ENCODE results near the gene TJP1.
A peak's percentile ranks its signal among the peaks of the same experiment; 100 is the strongest.
"Not testable (repeated sequence)": the region's sequence is repeated elsewhere in the genome, so short reads cannot be mapped to it uniquely, and the experiment has no call there.

TJP1 gene

DNA sequence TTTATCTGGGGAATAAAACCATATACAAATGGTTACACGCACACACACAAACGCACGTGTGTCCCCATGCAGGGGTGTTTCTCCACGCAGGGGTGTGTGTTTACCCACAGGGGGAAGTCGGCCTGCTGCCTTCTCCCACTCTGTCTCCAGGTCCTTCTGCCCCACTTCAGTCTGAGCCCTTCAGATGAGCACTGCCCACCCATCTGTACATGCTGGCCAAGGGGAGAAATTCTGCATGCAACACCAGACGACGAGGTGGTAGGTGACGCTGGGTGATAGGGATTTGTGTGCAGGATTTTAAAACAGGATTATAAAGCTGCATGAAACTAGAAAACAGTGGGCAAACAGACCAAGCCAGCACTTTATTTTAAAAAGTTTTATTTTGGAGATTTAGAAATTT is 122.5 kb downstream of the TJP1 start:
- no peak overlapping the region for H3K4me3 ChIP-seq (ENCODE audit: low read length)
- TF ChIP-seq, protein P1, sequence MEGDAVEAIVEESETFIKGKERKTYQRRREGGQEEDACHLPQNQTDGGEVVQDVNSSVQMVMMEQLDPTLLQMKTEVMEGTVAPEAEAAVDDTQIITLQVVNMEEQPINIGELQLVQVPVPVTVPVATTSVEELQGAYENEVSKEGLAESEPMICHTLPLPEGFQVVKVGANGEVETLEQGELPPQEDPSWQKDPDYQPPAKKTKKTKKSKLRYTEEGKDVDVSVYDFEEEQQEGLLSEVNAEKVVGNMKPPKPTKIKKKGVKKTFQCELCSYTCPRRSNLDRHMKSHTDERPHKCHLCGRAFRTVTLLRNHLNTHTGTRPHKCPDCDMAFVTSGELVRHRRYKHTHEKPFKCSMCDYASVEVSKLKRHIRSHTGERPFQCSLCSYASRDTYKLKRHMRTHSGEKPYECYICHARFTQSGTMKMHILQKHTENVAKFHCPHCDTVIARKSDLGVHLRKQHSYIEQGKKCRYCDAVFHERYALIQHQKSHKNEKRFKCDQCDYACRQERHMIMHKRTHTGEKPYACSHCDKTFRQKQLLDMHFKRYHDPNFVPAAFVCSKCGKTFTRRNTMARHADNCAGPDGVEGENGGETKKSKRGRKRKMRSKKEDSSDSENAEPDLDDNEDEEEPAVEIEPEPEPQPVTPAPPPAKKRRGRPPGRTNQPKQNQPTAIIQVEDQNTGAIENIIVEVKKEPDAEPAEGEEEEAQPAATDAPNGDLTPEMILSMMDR (IDR thresholded peaks at IDR 0.05; ENCODE audit: insufficient read depth, low read depth, low read length, missing control alignments): no peak
- no peak for DNase-seq (ENCODE audit: low read depth)

DNA sequence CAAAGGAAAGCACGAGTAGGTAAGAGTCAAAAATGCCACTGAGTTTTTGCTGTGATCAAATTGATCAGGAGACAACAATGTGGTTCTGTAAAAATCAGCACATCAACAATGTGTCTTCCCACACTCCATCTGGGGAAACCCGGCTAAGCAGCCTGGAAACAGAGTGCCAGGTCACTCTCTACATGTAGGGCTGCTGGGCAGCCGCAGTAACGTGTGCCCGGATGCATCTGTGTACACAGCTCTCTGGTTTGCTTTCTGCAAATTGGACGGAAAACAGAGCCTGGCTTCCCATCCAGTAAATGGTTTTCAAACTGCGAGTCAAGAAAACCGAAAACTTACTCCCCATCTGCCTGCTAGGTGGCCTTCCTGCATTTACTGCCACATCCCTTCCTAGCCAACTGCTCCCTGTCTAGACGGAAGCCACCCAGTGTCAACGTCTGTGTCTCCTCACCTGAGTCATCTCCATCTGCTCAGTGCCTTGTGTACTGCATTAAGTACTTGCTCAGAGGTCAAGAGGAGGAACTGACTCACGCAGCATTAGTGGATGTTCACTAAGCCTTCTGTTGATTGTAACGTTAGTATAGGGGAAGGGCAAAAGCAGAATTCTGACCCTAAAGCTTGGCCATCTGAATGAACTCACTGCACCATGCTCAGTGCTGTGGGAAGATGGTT is 124.1 kb downstream of the TJP1 start:
- DNase-seq (ENCODE audit: low read depth): peak; percentile 91
- TF ChIP-seq, protein P1 (IDR thresholded peaks at IDR 0.05; ENCODE audit: insufficient read depth, low read depth, low read length, missing control alignments): no peak
- no peak overlapping the region for H3K4me3 ChIP-seq (ENCODE audit: low read length)

DNA sequence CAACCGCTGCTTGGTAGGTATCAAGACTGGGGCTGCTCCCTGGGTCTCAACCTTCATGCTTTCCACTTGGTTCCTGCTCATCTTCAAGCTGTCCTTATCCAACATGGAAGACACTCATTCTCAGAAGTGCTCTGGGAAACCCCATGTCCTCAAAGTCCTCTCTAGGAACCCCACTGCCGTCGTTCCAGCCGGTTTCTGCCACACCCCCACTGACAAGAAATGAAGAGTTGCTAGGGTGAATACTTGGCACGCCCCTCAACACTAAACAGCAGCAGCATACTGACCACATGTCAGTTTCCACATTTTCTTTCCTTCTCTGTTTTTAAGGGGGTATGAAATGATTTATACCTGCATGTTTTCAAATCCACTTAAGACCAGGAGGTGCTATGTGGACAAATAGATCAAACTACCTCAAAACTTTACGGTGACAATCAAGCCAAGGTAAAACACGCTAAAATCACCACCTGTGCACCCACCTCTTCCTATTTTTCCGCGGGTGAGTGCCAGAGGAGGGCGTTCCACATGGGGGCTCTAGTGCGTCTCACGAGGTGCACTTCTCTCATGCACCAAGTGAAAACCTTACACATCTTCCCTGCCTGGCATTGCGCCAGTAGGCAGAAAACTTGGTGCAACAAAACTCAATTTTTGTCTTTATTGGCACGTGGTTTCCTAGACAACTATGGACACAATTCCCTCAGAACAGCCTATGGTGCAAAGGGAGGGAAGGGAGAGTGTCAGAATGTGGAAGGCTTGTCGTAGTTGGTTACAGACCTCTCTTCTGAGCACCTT is 125.1 kb downstream of the TJP1 start:
- TF ChIP-seq, protein P1 (IDR thresholded peaks at IDR 0.05; ENCODE audit: insufficient read depth, low read depth, low read length, missing control alignments): no peak
- no peak for DNase-seq (ENCODE audit: low read depth)
- no peak overlapping the region for H3K4me3 ChIP-seq (ENCODE audit: low read length)

DNA sequence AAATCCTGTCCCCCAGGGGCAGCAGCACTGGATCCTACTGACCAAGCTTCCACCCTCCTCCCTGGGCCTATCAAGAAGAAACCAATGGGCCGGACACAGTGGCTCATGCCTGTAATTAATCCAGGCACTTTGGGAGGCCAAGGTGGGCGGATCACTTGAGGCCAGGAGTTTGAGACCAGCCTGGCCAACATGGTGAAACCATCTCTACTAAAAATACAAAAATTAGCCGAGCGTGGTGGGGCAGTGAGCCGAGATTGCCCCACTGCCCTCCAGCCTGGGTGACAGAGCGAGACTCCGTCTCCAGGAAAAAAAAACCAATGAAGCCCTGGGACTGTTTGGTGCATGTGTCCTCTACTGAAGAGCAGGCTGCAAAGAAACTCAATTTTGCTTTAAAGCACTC is 125.8 kb downstream of the TJP1 start:
- not testable (repeated sequence) for DNase-seq (ENCODE audit: low read depth)

DNA sequence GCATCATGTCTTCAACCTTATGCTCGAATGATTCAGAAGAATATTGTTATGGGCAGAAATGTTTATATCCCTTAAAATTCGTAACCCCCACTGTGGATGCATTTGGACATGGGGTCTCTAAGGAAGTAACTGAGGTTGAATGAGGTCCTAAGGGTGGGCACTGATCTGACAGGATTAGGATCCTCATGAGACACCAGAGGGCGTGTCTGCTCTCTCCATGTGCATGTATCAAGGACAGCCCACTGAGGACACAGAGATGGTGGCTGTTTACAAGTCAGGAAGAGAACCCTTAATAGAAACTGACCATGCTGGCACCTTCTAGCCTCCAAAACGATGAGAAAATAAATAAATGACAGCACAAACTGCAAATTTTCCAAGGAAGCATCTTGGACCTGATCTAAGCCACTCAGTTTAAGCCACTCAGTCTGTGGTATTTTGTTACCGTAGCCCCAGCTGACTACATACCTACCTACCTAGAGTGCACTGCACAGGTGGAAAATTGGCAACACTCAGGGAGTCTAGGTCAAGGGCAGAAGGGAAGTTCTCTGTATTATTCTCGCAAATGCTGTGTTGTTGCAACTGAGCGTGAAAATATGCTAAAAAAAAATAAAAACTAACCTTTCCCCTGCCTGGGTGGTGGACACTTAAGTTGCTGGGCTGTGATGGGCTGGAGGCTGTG is 126.6 kb downstream of the TJP1 start:
- no peak for DNase-seq (ENCODE audit: low read depth)
- H3K4me3 ChIP-seq (ENCODE audit: low read length): no peak overlapping the region
- TF ChIP-seq, protein P1 (IDR thresholded peaks at IDR 0.05; ENCODE audit: insufficient read depth, low read depth, low read length, missing control alignments): no peak

More for the DNA sequence above, 125.8 kb downstream of the TJP1 start:
- not testable (repeated sequence) for H3K4me3 ChIP-seq (ENCODE audit: low read length)

DNA sequence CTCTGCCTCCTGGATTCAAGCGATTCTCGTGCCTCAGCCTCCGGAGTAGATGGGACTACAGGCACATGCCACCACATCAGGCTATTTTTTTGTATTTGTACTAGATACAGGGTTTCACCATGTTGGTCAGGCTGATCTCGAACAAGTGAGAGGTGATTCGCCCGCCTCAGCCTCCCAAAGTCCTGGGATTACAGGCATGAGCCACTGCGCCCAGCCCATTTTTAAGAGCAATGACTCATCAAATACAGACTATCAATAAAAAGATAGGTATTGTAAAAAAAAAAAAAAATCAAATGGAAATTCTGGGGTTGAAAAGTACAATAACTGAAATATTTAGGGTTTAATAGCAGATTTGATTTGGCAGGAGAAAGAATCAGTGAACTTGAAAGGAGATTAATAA is 129.0 kb downstream of the TJP1 start:
- TF ChIP-seq, protein P1 (IDR thresholded peaks at IDR 0.05; ENCODE audit: insufficient read depth, low read depth, low read length, missing control alignments): no peak

DNA sequence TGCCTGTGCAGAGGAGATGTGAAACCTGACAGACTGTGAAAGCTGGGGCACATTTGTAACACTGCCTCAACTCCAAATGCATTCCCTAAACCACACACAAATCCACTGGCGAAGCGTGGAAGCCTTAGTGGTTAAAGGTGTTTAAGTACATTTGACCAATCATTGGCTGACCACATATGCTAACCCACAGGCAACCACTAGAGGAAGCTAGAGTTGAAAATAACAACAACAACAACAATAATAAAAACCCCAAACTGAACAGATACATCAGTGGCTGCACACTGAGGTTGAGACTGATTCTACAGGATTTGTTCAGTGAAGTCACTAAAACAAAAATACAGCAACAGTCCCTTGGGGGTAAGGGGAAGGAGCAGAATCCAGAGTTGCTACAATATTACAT is 129.7 kb downstream of the TJP1 start:
- TF ChIP-seq, protein P1 (IDR thresholded peaks at IDR 0.05; ENCODE audit: insufficient read depth, low read depth, low read length, missing control alignments): peak; percentile 43
- H3K4me3 ChIP-seq (ENCODE audit: low read length): no peak overlapping the region
- no peak for DNase-seq (ENCODE audit: low read depth)

More for the DNA sequence above, 129.0 kb downstream of the TJP1 start:
- peak; percentile 29 for DNase-seq (ENCODE audit: low read depth)
- H3K4me3 ChIP-seq (ENCODE audit: low read length): no peak overlapping the region
